GM19351 (cell line): Measurements from ENCODE around the gene CCDC24.

Experiments used
- ATAC-seq: cut with Tn5 transposase; IDR thresholded peaks from one replicate; pipeline ENCODE4 v1.9.1; 2021; ENCODE audit warnings: mild to moderate bottlenecking, moderate library complexity; ENCODE audit not compliant: unreplicated experiment

CCDC24 gene

DNA sequence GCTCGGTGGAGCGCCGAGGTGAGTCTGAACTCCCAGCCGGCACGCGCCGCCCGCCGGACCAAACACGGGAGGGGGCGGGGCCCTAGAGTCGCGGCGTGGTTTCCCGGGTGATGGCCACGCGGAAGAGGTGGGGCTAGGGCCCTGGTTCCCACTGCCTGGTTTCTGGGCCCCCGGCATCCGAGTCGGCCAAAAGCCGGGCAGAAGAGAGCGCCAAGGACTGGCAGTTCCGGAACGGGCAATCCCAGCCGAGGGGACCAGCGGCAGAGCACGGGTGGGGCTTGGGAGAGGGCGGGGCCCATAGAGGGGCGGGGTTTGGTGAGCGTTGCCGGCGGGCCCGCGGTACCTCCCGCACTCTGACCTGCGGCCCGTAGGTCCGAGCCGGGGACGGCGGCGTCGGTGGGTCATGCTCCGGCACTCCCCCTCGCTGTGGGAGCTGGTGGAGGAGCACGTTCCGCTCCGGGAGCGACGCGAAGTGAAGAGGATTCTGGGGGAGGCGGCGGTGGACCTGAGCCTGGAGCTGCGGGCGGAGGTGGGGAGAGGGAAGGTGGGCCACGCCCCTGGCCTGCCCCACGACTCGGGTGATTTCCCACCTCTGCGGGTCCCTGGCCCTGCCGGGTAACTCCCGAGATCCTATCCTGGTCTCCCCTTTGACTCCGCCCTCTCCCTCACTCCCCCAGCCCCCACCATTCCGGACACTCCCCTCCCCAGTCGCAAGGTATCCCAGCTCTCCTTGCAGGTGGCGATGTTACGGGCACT, at the start of gene CCDC24:
CCDC24 (plus strand) TSS at position 124 of the 756 bp plus-strand sequence; CDS start at position 404, 280 bp downstream.
- peak; percentile 75 for ATAC-seq

- no peak for ATAC-seq
Observed at GRCh38 chr1:43942411-43942810, 49.0 kb upstream of the CCDC24 start.

DNA sequence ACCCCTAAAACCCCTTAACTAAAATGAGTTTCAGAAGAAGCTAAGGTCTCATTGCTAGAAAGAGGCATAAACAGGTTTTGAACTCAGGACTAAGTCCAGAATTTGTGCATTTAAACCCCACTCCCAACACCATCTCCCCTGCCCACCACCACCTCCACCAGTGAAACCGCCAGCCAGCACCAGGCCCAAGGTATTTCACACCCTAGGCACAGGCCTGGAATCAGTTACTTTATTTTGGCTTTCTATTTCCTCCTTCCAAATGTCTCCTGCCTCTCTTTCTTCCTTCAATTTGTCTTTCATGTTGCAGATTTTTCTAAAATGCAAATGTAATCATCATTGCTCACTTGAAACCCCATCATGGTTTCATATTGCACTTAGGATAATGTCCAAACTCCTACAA, 46.5 kb upstream of the CCDC24 start:
- ATAC-seq, result no peak

DNA sequence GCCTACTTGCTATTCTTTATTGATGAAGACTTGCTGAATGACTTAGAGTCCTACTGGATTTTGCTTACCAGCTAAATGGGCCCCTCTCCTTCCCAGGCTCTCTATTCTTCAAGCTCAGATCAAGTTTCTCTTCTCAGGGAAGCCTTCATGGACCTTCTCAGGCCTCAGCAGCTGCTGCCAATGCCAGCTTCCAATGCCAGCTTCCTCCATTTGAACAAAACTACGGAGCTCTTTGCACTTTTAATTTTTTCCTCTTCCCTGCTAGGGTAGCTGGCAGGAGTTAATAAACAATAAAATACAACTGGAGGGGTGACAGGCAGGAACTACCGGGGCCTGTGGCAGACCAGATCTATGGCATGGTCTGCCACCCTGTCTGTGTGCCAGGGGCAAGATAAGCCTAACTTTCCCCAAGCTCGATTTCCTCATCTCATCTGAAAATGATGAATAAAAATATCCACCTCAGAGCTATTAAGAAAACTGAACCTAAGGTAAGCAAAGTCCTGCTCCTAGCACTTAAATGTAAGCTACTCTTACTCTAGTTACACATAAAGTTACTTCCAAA, 45.6 kb upstream of the CCDC24 start:
- no peak for ATAC-seq

DNA sequence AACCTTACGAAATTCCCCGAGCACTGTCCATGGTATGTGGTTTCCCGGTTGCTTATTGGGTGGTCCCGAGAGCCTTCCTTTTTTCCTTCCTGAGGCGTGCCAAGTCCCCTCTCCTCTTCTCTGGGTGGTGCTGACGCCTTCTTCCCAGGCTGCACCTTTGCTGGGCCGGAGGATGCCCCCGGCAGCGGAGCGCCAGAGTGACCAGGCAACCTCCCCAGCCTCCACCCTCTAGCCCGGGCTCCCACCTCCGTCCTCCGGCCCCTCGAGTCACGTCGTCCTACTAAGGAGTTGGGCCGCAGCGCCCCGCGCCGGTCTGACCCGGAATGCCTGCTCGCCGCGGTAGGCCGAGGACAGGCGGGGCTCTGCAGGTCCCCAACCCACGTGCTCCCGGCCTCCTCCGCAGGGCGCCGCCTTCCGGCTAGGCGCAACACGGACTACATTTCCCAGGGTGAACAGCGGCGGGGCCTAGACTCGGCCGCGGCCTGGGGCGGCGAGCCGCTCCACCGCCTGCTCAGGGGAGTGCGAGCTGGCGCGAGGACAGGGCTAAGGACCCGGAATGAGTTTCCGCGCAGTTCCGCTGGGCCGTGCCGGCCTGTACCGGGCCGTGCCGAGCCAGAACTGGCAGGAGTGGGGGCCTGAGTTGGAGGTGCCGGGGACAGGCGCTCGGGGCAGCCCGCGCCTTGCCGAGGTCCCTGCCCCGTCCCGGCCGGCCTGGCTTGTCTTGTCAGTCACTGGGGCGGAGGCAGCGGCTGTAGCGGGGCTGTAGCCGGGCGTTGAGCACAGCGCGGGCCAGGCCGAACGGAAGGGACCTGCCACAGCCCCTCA, 45.0 kb upstream of the CCDC24 start, which contains the start of gene IPO13:
IPO13 (plus strand) TSS at position 715 of the 825 bp plus-strand sequence. CDS start 651 bp downstream, outside the sequence.
- ATAC-seq, result peak; percentile 89

- no peak for ATAC-seq
Observed at GRCh38 chr1:43947061-43947873, 44.1 kb upstream of the CCDC24 start.

GRCh38 chr1:43947874-43948437, 43.4 kb upstream of the CCDC24 start:
- ATAC-seq, result no peak

DNA sequence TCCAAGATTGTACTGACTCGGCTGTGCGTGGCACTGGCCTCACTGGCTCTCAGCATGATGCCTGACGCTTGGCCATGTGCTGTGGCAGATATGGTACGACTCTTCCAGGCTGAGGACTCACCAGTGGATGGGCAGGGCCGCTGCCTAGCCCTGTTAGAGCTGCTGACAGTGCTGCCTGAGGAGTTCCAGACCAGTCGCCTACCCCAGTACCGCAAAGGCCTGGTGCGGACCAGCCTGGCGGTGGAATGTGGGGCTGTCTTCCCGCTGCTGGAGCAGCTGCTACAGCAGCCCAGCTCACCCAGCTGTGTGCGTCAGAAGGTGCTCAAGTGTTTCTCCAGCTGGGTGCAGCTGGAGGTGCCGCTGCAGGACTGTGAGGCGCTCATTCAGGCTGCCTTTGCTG, 41.7 kb upstream of the CCDC24 start:
- ATAC-seq, result no peak

GRCh38 chr1:43951021-43951985, 40.1 kb upstream of the CCDC24 start:
- no peak for ATAC-seq

GRCh38 chr1:43952731-43953346, 38.6 kb upstream of the CCDC24 start:
- no peak for ATAC-seq

- no peak for ATAC-seq
Observed at GRCh38 chr1:43953361-43953760, 38.0 kb upstream of the CCDC24 start.

GRCh38 chr1:43954036-43954435, 37.4 kb upstream of the CCDC24 start:
- ATAC-seq, result no peak

DNA sequence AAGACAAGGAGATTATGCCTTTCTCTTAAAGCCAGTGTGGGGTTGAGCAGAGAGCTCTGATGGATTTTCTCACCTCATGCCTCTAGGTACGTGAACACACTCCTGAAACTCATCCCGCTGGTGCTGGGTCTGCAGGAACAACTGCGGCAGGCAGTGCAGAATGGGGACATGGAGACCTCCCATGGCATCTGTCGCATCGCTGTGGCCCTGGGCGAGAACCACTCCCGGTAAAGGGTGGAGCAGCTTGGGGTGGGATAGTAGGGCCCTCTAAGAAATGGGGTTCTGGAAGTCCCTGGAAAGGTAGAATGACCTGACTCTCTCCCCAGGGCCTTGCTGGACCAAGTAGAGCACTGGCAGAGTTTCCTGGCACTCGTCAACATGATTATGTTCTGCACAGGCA, 35.2 kb upstream of the CCDC24 start:
- ATAC-seq, result no peak

DNA sequence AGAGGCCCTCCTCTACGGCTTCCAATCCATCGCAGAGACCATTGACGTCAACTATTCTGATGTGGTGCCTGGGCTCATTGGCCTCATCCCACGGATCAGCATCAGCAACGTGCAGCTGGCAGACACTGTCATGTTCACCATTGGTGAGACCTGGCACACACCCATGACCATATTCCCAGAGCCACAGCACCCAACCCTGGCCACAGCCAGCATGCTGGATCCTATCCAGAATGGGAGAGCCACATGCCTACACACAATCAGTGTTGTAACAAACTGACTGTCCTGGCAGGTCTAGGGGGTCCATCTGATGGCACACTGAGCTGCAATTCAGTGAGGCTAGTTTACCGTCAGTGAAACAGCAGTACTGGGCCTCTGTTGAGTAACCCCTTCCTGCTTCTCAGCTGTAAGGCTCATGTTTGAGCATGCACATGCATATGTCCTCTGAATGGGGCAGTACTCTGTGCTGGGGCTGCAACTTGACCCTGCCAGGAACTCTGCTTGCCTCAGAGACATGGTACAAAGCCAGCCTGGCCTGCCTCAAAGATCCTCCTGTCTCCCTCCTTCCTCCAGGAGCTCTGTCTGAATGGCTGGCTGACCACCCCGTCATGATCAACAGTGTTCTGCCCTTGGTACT, 33.9 kb upstream of the CCDC24 start:
- no peak for ATAC-seq

GRCh38 chr1:43958351-43959255, 32.8 kb upstream of the CCDC24 start:
- no peak for ATAC-seq

- no peak for ATAC-seq
Observed at GRCh38 chr1:43960798-43961197, 30.6 kb upstream of the CCDC24 start.

GRCh38 chr1:43961692-43962091, 29.7 kb upstream of the CCDC24 start:
- ATAC-seq, result no peak
